HepG2 (cell line): ENCODE measurements around the gene TJP1. TPM values are rescaled to one million over a fixed set of nuclear protein-coding genes. Genes with fewer than 3 reads are reported as not detected.

Experiments used
- ATAC-seq: fragments of 200-7000 bp; cut with Tn5 transposase; 3 replicates; pipeline ENCODE4 v1.9.1; 2020; ENCODE audit warnings: mild to moderate bottlenecking, moderate library complexity
- BruUV-seq: library from RNA; stranded (reverse); fragments of 400-500 nt; replicated peaks from 2 replicates; lab custom pipeline; 2021; lab: Mats Ljungman, UMichigan
- CTCF ChIA-PET: fragments of 300-600 bp; formaldehyde crosslinking; extraction: SDS; loops from one replicate; lab custom pipeline; 2021; ENCODE audit warnings: low total read pairs, inconsistent platforms, low intra/inter-chr PET ratio; lab: Yijun Ruan, JAX
- POLR2A ChIA-PET: fragments of 350-600 bp; sonication (Branson Sonifier 250); formaldehyde crosslinking; loops from one replicate; lab custom pipeline; 2020; ENCODE audit warnings: antibody characterized with exemption, inconsistent platforms; lab: Yijun Ruan, JAX
- DNase-seq: peaks from one replicate; pipeline ENCODE4 v3.0.0-alpha.2; 2015; ENCODE audit warnings: low spot score
- FAIRE-seq: peaks from 3 replicates; lab custom pipeline; 2011; peaks lifted over from hg19 to GRCh38; lab: Jason Lieb, UNC
- H2AFZ ChIP-seq: one replicate; pipeline ENCODE4 v1.6.1; 2011; ENCODE audit warnings: low read length, inconsistent platforms
- H3K27ac ChIP-seq: fragments of 300-600 bp; 3 replicates; pipeline ENCODE4 v1.8.0; 2011; ENCODE audit warnings: mixed run types, mild to moderate bottlenecking, mixed read lengths, low read length, inconsistent platforms; ENCODE audit not compliant: insufficient read depth; ENCODE audit errors: extremely low read length
- H3K27me3 ChIP-seq, 2 experiments: fragments of 200-600 bp in 1 of 2; 2 replicates in 1 of 2; 3 replicates in 1 of 2; pipeline versions ENCODE4 v1.6.0 to v1.8.0; 2011; ENCODE audit warnings: low read length in 2 of 2, mild to moderate bottlenecking in 2 of 2, moderate library complexity in 2 of 2, inconsistent platforms in 1 of 2; ENCODE audit not compliant: insufficient read depth in 2 of 2, control insufficient read depth in 1 of 2
- H3K36me3 ChIP-seq, 2 experiments: fragments of 200-600 bp in 1 of 2; replicated peaks in 1 of 2; 2 replicates in 1 of 2; 3 replicates in 1 of 2; pipeline versions ENCODE4 v1.5.1 to v1.8.0; 2011; ENCODE audit warnings: low read length in 2 of 2, inconsistent platforms in 1 of 2; ENCODE audit not compliant: insufficient read depth in 2 of 2, control insufficient read depth in 1 of 2
- H3K4me1 ChIP-seq: 2 replicates; pipeline ENCODE4 v1.5.1; 2012; ENCODE audit warnings: low read length, inconsistent platforms; ENCODE audit not compliant: insufficient read depth
- H3K4me2 ChIP-seq: 2 replicates; pipeline ENCODE4 v1.6.0; 2011; ENCODE audit warnings: low read depth, low read length, inconsistent platforms
- H3K4me3 ChIP-seq, 3 experiments: fragments of 200-600 bp in 1 of 3; sonication (generic), shearing (Covaris generic) in 1 of 3; replicated peaks in 1 of 3; 2 replicates each; pipeline ENCODE4 v1.5.1; 2011 to 2016; ENCODE audit warnings: low read length in 3 of 3, inconsistent platforms in 2 of 3, low read depth in 2 of 3, mild to moderate bottlenecking in 2 of 3, control low read depth in 1 of 3, mixed read lengths in 1 of 3; ENCODE audit not compliant: insufficient read depth in 1 of 3
- H3K79me2 ChIP-seq: one replicate; pipeline ENCODE4 v1.6.1; 2011; ENCODE audit warnings: low read length, inconsistent platforms; ENCODE audit not compliant: insufficient read depth
- H3K9ac ChIP-seq: 2 replicates; pipeline ENCODE4 v1.6.0; 2011; ENCODE audit warnings: mild to moderate bottlenecking, low read depth, low read length, inconsistent platforms; ENCODE audit not compliant: insufficient read depth
- H3K9me3 ChIP-seq: 2 replicates; pipeline ENCODE4 v1.5.1; 2012; ENCODE audit warnings: mild to moderate bottlenecking, low read length
- H4K20me1 ChIP-seq: 2 replicates; pipeline ENCODE4 v1.6.0; 2011; ENCODE audit warnings: inconsistent platforms, mild to moderate bottlenecking, low read length, moderate library complexity; ENCODE audit not compliant: insufficient read depth
- AHR ChIP-seq: IDR thresholded peaks from 2 replicates; pipeline ENCODE4 v1.6.1; 2018; ENCODE audit warnings: missing genetic modification reagents, missing compliant biosample characterization
- ERF ChIP-seq: IDR thresholded peaks from 2 replicates; pipeline ENCODE4 v1.6.1; 2018; ENCODE audit warnings: missing biosample characterization, missing genetic modification reagents
- FOXA1 ChIP-seq, 2 experiments: fragments of 450-650 bp in 1 of 2; sonication (generic) in 1 of 2; formaldehyde crosslinking in 1 of 2; IDR thresholded peaks; 2 replicates each; pipeline versions ENCODE4 v1.4.0 to v1.6.1; 2016 to 2020; ENCODE audit warnings: missing genetic modification reagents in 1 of 2
- KDM6A ChIP-seq: IDR thresholded peaks from 2 replicates; pipeline ENCODE4 v1.6.1; 2016; ENCODE audit warnings: low read depth
- KMT2B ChIP-seq: IDR thresholded peaks from 2 replicates; pipeline ENCODE4 v1.6.1; 2016; ENCODE audit warnings: missing genetic modification reagents, missing compliant biosample characterization
- MAX ChIP-seq: IDR thresholded peaks from 2 replicates; pipeline ENCODE4 v1.6.1; 2012; ENCODE audit warnings: inconsistent platforms
- POGK ChIP-seq: sonication (generic); formaldehyde crosslinking; conservative IDR thresholded peaks from 2 replicates; pipeline ENCODE4 v1.8.0; 2022; ENCODE audit warnings: mild to moderate bottlenecking, moderate library complexity, missing genetic modification reagents
- RAD21 ChIP-seq: fragments of 450-650 bp; formaldehyde crosslinking; IDR thresholded peaks from 2 replicates; pipeline ENCODE4 v1.5.0; 2020; ENCODE audit warnings: mild to moderate bottlenecking
- RBM39 ChIP-seq: fragments of 200-400 bp; formaldehyde crosslinking; IDR thresholded peaks from one replicate; pipeline ENCODE4 v1.6.1; 2018; ENCODE audit warnings: antibody characterized with exemption, mild to moderate bottlenecking, low read depth, low read length; ENCODE audit not compliant: poor library complexity, severe bottlenecking
- SAP130 ChIP-seq: IDR thresholded peaks from 2 replicates; pipeline ENCODE4 v1.6.1; 2016; ENCODE audit warnings: low read depth
- ZMYM3 ChIP-seq: sonication (generic); formaldehyde crosslinking; IDR thresholded peaks from 2 replicates; pipeline ENCODE4 v1.5.1; 2020; ENCODE audit warnings: mild to moderate bottlenecking, missing genetic modification reagents
- ZNF235 ChIP-seq: sonication (generic); formaldehyde crosslinking; IDR thresholded peaks from 2 replicates; pipeline ENCODE4 v1.8.1; 2023; ENCODE audit warnings: mild to moderate bottlenecking, missing genetic modification reagents, borderline replicate concordance
- ZNF496 ChIP-seq: sonication (generic); formaldehyde crosslinking; IDR thresholded peaks from 2 replicates; pipeline ENCODE4 v1.8.1; 2023; ENCODE audit warnings: mild to moderate bottlenecking, moderate library complexity, missing genetic modification reagents; ENCODE audit not compliant: insufficient replicate concordance
- ZNF501 ChIP-seq: sonication (generic); formaldehyde crosslinking; IDR thresholded peaks from 2 replicates; pipeline ENCODE4 v1.5.1; 2020; ENCODE audit warnings: mild to moderate bottlenecking, moderate library complexity, missing genetic modification reagents
- ZNF546 ChIP-seq: sonication (generic); formaldehyde crosslinking; conservative IDR thresholded peaks from 2 replicates; pipeline ENCODE4 v1.8.1; 2023; ENCODE audit warnings: mild to moderate bottlenecking, missing genetic modification reagents
- WGBS: methylation state at CpG from one replicate; pipeline ENCODE4 v1.1.6; 2017; ENCODE audit warnings: low lambda C conversion rate; 5-methylcytosine and 5-hydroxymethylcytosine counted together
- in situ Hi-C: cut with HindIII; loops from 2 replicates; pipeline ENCODE4 v1.10.0; 2017; ENCODE audit warnings: low pct_unique_long_range_greater_than_20kb; ENCODE audit not compliant: extremely low pct_ligation_motif_present
- intact Hi-C: fragments of 100-400 bp; cut with micrococcal nuclease; formaldehyde crosslinking; loops from one replicate; pipeline ENCODE4 v1.10.0; 2022; ENCODE audit not compliant: unreplicated experiment
- polyA plus RNA-seq, 8 experiments: library from polyadenylated mRNA; depleted of rRNA in 3 of 8; stranded (reverse) in 7 of 8; unstranded in 1 of 8; fragments of >200 nt; fragmentation: Illumina TruSeq in 4 of 8; extraction: Trizol in 4 of 8; gene quantifications; 2 replicates each; pipeline versions ENCODE4 v1.2.1 to v1.2.3, GENCODE V29; 2011 to 2016; ENCODE audit warnings: low read depth in 4 of 8, missing spikeins in 1 of 8, mixed read lengths in 1 of 8; ENCODE audit not compliant: insufficient read depth in 1 of 8
- total RNA-seq, 5 experiments: library from RNA; depleted of rRNA; stranded (reverse); fragments of >200 nt; fragmentation: Illumina TruSeq; extraction: Trizol; gene quantifications; 2 replicates each; pipeline ENCODE4 v1.2.3, GENCODE V29; 2016; ENCODE audit warnings: low read depth in 1 of 5
- TF ChIP-seq, protein P1 (sequence below): IDR thresholded peaks from 2 replicates; pipeline ENCODE4 v1.6.1; 2016; ENCODE audit warnings: missing compliant biosample characterization, missing genetic modification reagents, borderline replicate concordance
- TF ChIP-seq, protein P2 (sequence below): IDR thresholded peaks from 2 replicates; pipeline ENCODE4 v1.6.1; 2016; ENCODE audit warnings: low read depth, control low read depth
- TF ChIP-seq, protein P3 (sequence below): sonication (generic); formaldehyde crosslinking; IDR thresholded peaks from 2 replicates; pipeline ENCODE4 v1.4.0; 2020; ENCODE audit warnings: mild to moderate bottlenecking, missing genetic modification reagents

TJP1 gene
- total and polyA plus RNA-seq, 2 of the 13 experiments (the other 11 are each of a cell fraction or from before 2014, with no cell fraction given): 25.9 to 27.1 TPM

- CTCF ChIA-PET: no interaction called here
- no peak overlapping the region for H3K9ac ChIP-seq
- TF ChIP-seq RAD21 (no peak), ZNF496 (CRISPR knock-in tag) (no peak), ZNF235 (no peak), RBM39 (no peak), KDM6A (CRISPR knock-in tag) (no peak), ZNF501 (CRISPR knock-in tag) (no peak), ZNF546 (CRISPR knock-in tag) (no peak), ZMYM3 (CRISPR knock-in tag) (no peak), FOXA1 (IDR thresholded peaks at IDR 0.05) (no peak), FOXA1 (CRISPR knock-in tag; IDR thresholded peaks at IDR 0.05) (no peak), MAX (no peak), POGK (CRISPR knock-in tag) (no peak), AHR (no peak), ERF (no peak), KMT2B (no peak), SAP130 (CRISPR knock-in tag) (no peak)
- TF ChIP-seq, protein P1, sequence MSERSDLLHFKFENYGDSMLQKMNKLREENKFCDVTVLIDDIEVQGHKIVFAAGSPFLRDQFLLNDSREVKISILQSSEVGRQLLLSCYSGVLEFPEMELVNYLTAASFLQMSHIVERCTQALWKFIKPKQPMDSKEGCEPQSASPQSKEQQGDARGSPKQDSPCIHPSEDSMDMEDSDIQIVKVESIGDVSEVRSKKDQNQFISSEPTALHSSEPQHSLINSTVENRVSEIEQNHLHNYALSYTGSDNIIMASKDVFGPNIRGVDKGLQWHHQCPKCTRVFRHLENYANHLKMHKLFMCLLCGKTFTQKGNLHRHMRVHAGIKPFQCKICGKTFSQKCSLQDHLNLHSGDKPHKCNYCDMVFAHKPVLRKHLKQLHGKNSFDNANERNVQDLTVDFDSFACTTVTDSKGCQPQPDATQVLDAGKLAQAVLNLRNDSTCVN (CRISPR knock-in tag): no peak
- TF ChIP-seq, protein P2, sequence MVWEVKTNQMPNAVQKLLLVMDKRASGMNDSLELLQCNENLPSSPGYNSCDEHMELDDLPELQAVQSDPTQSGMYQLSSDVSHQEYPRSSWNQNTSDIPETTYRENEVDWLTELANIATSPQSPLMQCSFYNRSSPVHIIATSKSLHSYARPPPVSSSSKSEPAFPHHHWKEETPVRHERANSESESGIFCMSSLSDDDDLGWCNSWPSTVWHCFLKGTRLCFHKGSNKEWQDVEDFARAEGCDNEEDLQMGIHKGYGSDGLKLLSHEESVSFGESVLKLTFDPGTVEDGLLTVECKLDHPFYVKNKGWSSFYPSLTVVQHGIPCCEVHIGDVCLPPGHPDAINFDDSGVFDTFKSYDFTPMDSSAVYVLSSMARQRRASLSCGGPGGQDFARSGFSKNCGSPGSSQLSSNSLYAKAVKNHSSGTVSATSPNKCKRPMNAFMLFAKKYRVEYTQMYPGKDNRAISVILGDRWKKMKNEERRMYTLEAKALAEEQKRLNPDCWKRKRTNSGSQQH (CRISPR knock-in tag): no peak
- TF ChIP-seq, protein P3, sequence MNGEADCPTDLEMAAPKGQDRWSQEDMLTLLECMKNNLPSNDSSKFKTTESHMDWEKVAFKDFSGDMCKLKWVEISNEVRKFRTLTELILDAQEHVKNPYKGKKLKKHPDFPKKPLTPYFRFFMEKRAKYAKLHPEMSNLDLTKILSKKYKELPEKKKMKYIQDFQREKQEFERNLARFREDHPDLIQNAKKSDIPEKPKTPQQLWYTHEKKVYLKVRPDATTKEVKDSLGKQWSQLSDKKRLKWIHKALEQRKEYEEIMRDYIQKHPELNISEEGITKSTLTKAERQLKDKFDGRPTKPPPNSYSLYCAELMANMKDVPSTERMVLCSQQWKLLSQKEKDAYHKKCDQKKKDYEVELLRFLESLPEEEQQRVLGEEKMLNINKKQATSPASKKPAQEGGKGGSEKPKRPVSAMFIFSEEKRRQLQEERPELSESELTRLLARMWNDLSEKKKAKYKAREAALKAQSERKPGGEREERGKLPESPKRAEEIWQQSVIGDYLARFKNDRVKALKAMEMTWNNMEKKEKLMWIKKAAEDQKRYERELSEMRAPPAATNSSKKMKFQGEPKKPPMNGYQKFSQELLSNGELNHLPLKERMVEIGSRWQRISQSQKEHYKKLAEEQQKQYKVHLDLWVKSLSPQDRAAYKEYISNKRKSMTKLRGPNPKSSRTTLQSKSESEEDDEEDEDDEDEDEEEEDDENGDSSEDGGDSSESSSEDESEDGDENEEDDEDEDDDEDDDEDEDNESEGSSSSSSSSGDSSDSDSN (CRISPR knock-in tag): no peak
Measured at GRCh38 chr15:29788433-29789034, 33.7 kb downstream of the TJP1 start.

More at GRCh38 chr15:29788433-29789034, 33.7 kb downstream of the TJP1 start:
- Histone ChIP-seq H3K36me3 (peaks cover 1 to 5% of the 10 kb centered on the region in 2 experiments; a peak in 2 of 5 replicates), H3K4me1 (no peaks in the 10 kb centered on the region), H3K79me2 (peaks cover 8% of the 10 kb centered on the region), H4K20me1 (no peaks in the 10 kb centered on the region), H2AFZ (no peak overlapping the region), H3K4me2 (no peak overlapping the region), H3K27me3 (no peaks in the 10 kb centered on the region), H3K9me3 (no peaks in the 10 kb centered on the region), H3K27ac (no peak overlapping the region), H3K4me3 (no peak overlapping the region)
- no peak for FAIRE-seq
- no TSS peak for BruUV-seq
- ATAC-seq: no peak
- POLR2A ChIA-PET: no interaction called here
- intact Hi-C loops (no loop called here), in situ Hi-C loops (no loop called here)
- 96% methylated on average over 4 of the region's 4 CpGs for WGBS
- no peak for DNase-seq
